Ectodermal cell (in vitro differentiated cells): ENCODE data around the gene MPPED2.

Source experiments
- H3K27ac ChIP-seq: 2 replicates; pipeline ENCODE4 v1.7.0; 2013; ENCODE audit warnings: mild to moderate bottlenecking, low read depth, low read length; ENCODE audit not compliant: insufficient read depth, poor library complexity, severe bottlenecking
- H3K27me3 ChIP-seq: 2 replicates; pipeline ENCODE4 v1.7.0; 2013; ENCODE audit warnings: mild to moderate bottlenecking, low read length; ENCODE audit not compliant: insufficient read depth, control insufficient read depth, poor library complexity, severe bottlenecking
- H3K36me3 ChIP-seq: one replicate; pipeline ENCODE4 v1.7.0; 2013; ENCODE audit warnings: low read length; ENCODE audit not compliant: control insufficient read depth, insufficient read depth
- H3K4me1 ChIP-seq: one replicate; pipeline ENCODE4 v1.7.0; 2013; ENCODE audit warnings: low read length; ENCODE audit not compliant: control insufficient read depth, insufficient read depth
- H3K4me3 ChIP-seq: 2 replicates; pipeline ENCODE4 v1.7.0; 2013; ENCODE audit warnings: low read depth, low read length, control low read depth; ENCODE audit not compliant: insufficient read depth
- H3K9me3 ChIP-seq: 2 replicates; pipeline ENCODE4 v1.7.0; 2013; ENCODE audit warnings: mild to moderate bottlenecking, low read length, moderate library complexity; ENCODE audit not compliant: control insufficient read depth
- WGBS, 2 experiments: methylation state at CpG; one replicate each; pipeline ENCODE4 v1.1.7; 2013; ENCODE audit warnings: missing lambda C conversion rate in 2 of 2; 5-methylcytosine and 5-hydroxymethylcytosine counted together

The MPPED2 gene

GRCh38 chr11:30411383-30411782, 174.8 kb downstream of the MPPED2 start:
- Histone ChIP-seq H3K4me3 (no peak overlapping the region), H3K4me1 (peaks cover 7% of the 10 kb centered on the region), H3K27ac (no peak overlapping the region), H3K27me3 (peaks cover 5% of the 10 kb centered on the region), H3K9me3 (no peaks in the 10 kb centered on the region), H3K36me3 (no peaks in the 10 kb centered on the region)
- 93 to 94% methylated on average over 7 of the region's 7 CpGs for WGBS, 2 experiments

DNA sequence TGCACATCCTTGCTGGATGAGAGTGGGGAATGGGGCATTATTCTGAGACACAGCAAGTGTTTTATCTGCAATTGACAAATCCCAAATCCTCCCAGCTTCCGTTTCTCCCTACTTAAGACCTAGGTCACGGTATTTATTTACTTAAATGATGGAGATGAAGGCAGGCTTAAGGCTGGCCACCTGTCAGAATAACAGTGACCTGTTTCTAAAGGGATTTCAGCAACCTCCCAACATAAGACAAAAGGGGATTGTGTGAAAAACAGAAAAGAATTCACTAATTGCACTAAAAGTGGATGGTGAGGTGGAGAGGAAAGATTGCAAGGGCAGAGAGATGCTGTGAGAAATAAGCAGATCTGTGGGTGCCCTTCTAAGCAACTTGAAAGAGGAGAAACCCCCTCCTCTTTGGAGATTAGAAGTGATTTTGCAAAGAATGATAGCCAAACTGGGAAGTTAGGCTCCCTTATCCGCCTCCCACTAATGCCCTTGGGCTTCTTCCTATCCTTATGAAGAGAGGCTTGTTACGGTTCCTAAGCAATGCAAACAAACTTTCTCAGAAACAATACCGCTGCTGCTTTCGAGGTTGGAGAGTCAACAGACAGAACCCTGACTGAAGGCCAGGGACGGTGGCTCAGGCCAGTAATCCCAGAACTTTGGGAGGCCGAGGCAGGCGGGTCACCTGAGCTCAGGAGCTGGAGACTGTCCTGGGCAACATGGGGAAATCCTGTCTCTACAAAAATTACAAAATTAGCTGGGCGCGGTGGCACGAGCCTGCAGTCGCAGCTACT, 179.0 kb downstream of the MPPED2 start:
- peaks cover 9% of the 10 kb centered on the region for H3K4me1 ChIP-seq
- no peaks in the 10 kb centered on the region for H3K9me3 ChIP-seq
- peak overlapping the region; percentile 1 for H3K27ac ChIP-seq
- H3K36me3 ChIP-seq, result no peaks in the 10 kb centered on the region
- H3K27me3 ChIP-seq, result peaks cover 12% of the 10 kb centered on the region
- WGBS, 2 experiments, result 41 to 44% methylated on average over 11 to 13 of the region's 13 CpGs
- H3K4me3 ChIP-seq, result no peak overlapping the region

GRCh38 chr11:30405385-30405784, 180.8 kb downstream of the MPPED2 start:
- Histone ChIP-seq H3K9me3 (no peaks in the 10 kb centered on the region), H3K27ac (no peak overlapping the region)
- WGBS, 2 experiments, result 93 to 96% methylated on average over 3 of the region's 3 CpGs

GRCh38 chr11:30404136-30404535, 182.0 kb downstream of the MPPED2 start:
- no peaks in the 10 kb centered on the region for H3K36me3 ChIP-seq
- H3K27ac ChIP-seq, result no peak overlapping the region
- H3K9me3 ChIP-seq, result no peaks in the 10 kb centered on the region
- H3K4me3 ChIP-seq, result no peak overlapping the region
- H3K27me3 ChIP-seq, result peaks cover 9% of the 10 kb centered on the region
- 89 to 95% methylated on average over 3 of the region's 3 CpGs for WGBS, 2 experiments
- peaks cover 9% of the 10 kb centered on the region for H3K4me1 ChIP-seq

More at GRCh38 chr11:30405385-30405784, 180.8 kb downstream of the MPPED2 start:
- H3K4me1 ChIP-seq, result peaks cover 9% of the 10 kb centered on the region
- no peak overlapping the region for H3K4me3 ChIP-seq
- H3K36me3 ChIP-seq, result no peaks in the 10 kb centered on the region
- peaks cover 12% of the 10 kb centered on the region for H3K27me3 ChIP-seq

- H3K27me3 ChIP-seq, result no peaks in the 10 kb centered on the region
- no peaks in the 10 kb centered on the region for H3K36me3 ChIP-seq
- no peaks in the 10 kb centered on the region for H3K9me3 ChIP-seq
- 93 to 95% methylated on average over 8 of the region's 8 CpGs for WGBS, 2 experiments
- no peaks in the 10 kb centered on the region for H3K4me1 ChIP-seq
- no peak overlapping the region for H3K27ac ChIP-seq
- no peak overlapping the region for H3K4me3 ChIP-seq
Observed at GRCh38 chr11:30395751-30396150, 190.4 kb downstream of the MPPED2 start.

DNA sequence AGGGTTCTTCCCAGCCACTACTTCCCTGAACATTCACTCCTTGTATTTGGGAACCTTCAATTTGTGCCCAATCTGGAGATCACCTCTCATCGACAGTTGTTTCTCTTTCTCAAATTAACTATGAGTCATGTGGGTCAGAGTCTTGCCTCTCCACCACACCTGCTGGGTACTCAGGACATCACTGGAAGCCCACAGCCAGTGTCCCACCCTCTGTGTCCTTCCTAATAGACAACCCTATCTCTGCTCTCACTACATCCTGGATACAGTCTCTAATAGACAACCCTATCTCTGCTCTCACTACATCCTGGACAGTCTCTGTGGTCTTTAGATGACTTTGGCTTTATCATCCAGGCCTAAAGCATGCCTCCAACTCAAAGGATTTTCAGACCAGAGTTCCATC, 193.1 kb downstream of the MPPED2 start:
- H3K9me3 ChIP-seq, result no peaks in the 10 kb centered on the region
- H3K4me1 ChIP-seq, result no peaks in the 10 kb centered on the region
- H3K36me3 ChIP-seq, result no peaks in the 10 kb centered on the region
- H3K27ac ChIP-seq, result no peak overlapping the region
- no peak overlapping the region for H3K4me3 ChIP-seq
- WGBS, 2 experiments, result 90 to 91% methylated on average over 1 of the region's 1 CpG
- no peaks in the 10 kb centered on the region for H3K27me3 ChIP-seq

DNA sequence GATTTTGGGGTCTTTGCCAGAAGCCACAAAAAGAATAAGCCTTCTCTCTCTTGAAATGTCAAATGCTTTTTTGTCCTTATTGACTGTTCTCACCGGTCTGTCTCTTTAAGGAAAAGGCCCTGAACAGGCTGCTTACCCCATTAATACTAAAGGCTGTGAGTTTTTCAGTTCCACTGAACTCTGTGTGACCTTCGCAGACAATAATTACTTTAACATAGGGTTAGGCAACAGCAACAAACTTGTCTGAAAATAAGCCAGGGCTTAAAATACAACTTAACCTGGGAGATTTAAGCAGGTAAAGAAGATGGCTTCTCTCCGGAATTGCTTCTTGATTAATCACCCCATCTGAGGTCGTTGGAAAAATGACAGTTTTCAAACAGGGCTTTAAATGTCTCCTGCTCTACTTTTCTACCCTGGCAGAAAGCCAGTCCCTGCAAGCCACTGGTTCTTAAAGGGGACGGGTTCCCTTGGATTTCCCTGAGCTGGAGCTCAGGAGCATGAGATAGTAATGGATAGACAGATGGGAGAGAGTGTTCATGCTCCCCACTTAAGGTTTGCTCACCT, 193.8 kb downstream of the MPPED2 start:
- H3K27me3 ChIP-seq, result no peaks in the 10 kb centered on the region
- H3K4me3 ChIP-seq, result no peak overlapping the region
- no peaks in the 10 kb centered on the region for H3K9me3 ChIP-seq
- WGBS, 2 experiments, result 73 to 83% methylated on average over 5 of the region's 5 CpGs
- H3K27ac ChIP-seq, result no peak overlapping the region
- no peaks in the 10 kb centered on the region for H3K36me3 ChIP-seq
- H3K4me1 ChIP-seq, result no peaks in the 10 kb centered on the region

DNA sequence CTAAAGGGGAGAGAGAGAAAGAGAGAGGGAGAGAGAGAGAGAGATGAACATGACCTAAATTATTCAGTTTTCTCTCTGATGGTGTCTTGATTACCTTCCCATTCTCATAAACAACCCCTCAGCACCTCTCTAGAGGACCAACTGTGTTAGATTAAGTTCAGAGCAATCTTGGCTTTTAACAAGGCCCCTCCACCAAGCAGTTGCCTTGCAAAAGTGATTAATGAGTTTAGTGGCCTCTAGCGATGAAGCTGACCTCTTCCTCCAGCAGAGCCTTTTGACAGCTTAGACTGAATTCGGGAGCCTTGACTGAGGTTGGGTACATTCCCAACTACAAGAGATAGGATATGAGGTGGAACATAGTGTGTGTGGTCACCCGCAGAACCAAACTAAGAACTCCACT, 197.2 kb downstream of the MPPED2 start:
- no peaks in the 10 kb centered on the region for H3K36me3 ChIP-seq
- 92 to 94% methylated on average over 3 of the region's 3 CpGs for WGBS, 2 experiments
- H3K4me1 ChIP-seq, result no peaks in the 10 kb centered on the region
- no peak overlapping the region for H3K4me3 ChIP-seq
- H3K27ac ChIP-seq, result no peak overlapping the region
- no peaks in the 10 kb centered on the region for H3K27me3 ChIP-seq
- no peaks in the 10 kb centered on the region for H3K9me3 ChIP-seq

DNA sequence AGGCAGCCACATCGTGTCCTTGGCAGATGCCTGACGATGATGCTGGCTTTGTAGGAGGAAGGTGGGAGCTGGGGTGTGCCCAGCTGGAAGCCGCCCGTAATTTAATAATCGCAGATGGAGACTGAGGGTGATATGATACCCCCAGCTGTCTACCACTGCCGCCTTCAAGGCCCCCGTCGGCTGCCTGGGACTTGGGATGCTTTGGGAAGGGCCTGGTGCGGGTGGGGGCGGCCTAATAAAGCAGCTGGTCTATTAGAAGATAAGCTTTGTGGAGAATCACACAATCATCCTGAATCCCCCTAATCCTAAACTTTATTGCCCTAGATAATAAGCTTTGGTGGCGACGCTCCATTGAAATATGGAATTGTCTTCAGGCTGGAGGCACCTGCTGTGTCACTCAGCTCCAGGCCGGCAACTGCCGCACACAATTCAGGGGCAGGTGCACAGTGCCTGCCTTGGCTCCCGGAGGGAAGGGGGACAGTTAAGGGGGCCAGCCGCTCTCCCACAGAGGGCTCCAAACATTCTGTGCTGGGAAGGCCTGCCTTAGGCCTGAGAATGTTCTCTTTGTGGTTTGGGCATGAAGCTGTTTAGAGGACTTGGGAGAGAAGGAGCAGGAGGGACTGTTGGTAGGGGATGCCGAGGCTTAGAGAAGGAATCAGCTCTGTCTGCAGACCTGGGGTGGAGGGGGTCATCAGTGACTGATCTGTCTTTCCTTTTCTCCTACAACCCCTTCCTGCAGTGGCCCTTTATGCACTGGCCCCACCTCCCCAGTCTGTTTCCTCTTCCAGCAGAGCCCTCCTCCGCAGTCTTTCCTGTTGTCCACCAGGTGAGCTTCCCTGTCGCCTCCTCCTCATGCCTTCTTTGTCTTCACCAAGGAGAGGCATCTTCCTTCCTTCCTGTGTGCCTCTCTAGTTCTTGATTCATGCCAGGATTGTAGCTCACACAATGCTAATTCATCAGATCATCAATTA, 198.0 kb downstream of the MPPED2 start:
- no peaks in the 10 kb centered on the region for H3K27me3 ChIP-seq
- H3K27ac ChIP-seq, result no peak overlapping the region
- 91 to 94% methylated on average over 19 of the region's 19 CpGs for WGBS, 2 experiments
- H3K9me3 ChIP-seq, result no peaks in the 10 kb centered on the region
- H3K4me1 ChIP-seq, result no peaks in the 10 kb centered on the region
- H3K4me3 ChIP-seq, result no peak overlapping the region
- no peaks in the 10 kb centered on the region for H3K36me3 ChIP-seq

DNA sequence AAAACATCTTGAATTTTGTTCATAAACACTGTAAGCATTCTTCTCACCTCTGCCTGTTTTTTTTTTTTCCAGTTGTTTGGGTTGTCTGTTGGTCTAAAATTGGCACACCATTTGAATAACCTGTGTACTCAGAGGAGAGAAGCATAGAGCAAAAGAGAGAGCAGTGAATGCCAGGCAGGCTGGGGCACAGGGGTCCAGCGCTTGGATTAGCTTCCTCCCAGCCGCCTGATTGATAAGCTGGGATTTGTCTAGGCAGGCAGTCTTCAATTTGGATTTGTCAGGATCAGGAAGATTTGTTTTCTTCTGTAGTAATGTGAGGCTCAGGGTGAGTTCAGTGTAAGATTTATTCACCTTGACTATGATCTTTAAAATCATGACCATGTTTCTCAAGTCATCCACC, 204.3 kb downstream of the MPPED2 start:
- no peaks in the 10 kb centered on the region for H3K36me3 ChIP-seq
- no peaks in the 10 kb centered on the region for H3K9me3 ChIP-seq
- H3K27ac ChIP-seq, result no peak overlapping the region
- no peaks in the 10 kb centered on the region for H3K4me1 ChIP-seq
- WGBS, 2 experiments, result 77 to 80% methylated on average over 2 of the region's 2 CpGs
- no peak overlapping the region for H3K4me3 ChIP-seq
- no peaks in the 10 kb centered on the region for H3K27me3 ChIP-seq
